ENCODE measurements around the gene E2F1.

DNA sequence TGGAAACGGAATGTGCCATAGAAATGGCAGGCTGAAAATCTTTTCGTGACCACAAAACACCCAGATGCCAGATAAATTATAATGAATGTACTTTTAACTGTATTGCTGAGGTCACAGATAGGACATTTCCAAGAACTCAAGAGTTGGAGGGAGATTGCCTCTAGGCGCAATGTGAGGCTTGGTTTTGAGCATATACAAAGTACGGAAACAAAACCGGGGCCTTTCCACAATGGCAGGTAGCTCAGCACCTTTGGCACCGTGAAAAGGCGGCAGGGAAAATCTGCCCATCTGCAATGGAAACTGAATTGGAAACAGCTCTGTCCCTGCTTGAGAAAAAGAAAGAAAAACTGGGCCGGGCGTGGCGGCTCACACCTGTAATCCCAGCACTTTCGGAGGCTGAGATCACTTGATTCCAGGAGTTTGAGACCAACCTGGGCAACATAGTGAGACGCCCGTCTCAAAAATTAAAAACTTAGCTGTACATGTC, 34.6 kb downstream of the E2F1 start:
- TF ChIP-seq, protein P1, sequence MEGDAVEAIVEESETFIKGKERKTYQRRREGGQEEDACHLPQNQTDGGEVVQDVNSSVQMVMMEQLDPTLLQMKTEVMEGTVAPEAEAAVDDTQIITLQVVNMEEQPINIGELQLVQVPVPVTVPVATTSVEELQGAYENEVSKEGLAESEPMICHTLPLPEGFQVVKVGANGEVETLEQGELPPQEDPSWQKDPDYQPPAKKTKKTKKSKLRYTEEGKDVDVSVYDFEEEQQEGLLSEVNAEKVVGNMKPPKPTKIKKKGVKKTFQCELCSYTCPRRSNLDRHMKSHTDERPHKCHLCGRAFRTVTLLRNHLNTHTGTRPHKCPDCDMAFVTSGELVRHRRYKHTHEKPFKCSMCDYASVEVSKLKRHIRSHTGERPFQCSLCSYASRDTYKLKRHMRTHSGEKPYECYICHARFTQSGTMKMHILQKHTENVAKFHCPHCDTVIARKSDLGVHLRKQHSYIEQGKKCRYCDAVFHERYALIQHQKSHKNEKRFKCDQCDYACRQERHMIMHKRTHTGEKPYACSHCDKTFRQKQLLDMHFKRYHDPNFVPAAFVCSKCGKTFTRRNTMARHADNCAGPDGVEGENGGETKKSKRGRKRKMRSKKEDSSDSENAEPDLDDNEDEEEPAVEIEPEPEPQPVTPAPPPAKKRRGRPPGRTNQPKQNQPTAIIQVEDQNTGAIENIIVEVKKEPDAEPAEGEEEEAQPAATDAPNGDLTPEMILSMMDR (IDR thresholded peaks at IDR 0.05): no peak
- no peak for TF ChIP-seq EZH2 (IDR thresholded peaks at IDR 0.05; ENCODE audit: borderline replicate concordance, insufficient read depth, low read depth, low read length, poor library complexity, severe bottlenecking)

All from B cell (primary cell).